ENCODE measurements around the gene PAEP. TPM values are rescaled to one million over a fixed set of nuclear protein-coding genes. Genes with fewer than 3 reads are reported as not detected.

PAEP gene
- total RNA-seq, 1 experiment from 2014 or later = not detected

GRCh38 chr9:135579356-135579755 lies 17.8 kb downstream of the PAEP start:
- DNase-seq (ENCODE audit: low spot score) = no peak

DNA sequence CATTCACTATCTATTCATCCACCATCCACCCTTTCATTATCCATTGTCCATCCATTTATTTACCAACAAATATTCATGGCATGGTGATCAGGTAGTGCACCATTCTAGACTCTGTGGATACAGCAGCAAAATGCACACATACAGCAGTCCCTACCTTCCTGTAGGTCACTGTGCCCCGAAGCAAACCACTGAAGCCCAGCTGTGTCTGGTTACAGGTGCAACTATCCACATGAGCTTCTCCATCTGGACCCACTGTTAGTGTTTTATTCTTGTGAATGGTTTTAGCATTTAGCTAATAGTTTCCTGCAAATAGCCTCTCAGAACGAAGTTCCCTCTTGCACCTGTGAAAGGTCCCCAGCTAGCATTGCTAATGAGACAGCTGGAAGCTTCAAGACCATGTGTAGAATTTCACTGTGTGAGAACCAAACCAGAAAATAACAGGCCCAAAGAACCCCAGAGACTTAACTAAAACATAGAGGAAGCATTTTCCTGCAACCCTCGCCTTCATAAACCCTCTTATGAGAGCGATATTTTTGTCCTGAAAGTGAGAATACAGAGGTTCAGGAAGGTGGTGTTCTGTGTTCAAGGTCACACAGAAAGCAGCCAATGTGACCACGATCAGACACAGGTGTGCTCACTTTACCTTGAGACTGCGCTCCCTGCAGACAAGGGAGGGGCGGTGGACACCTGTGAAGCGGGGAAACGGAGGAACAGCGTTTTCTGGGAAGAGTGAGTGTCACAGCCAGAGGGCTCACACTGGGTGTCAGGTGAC lies 18.5 kb downstream of the PAEP start:
- no peak for DNase-seq (ENCODE audit: low spot score)

- no peak for DNase-seq (ENCODE audit: low spot score)
These were observed 19.3 kb downstream of the PAEP start for GRCh38 chr9:135580664-135581380.

GRCh38 chr9:135581636-135582426 lies 20.3 kb downstream of the PAEP start:
- no peak for DNase-seq (ENCODE audit: low spot score)

- DNase-seq (ENCODE audit: low spot score) = no peak
These were observed 21.0 kb downstream of the PAEP start for GRCh38 chr9:135582541-135582940.

- no peak for DNase-seq (ENCODE audit: low spot score)
These were observed 21.6 kb downstream of the PAEP start for GRCh38 chr9:135582966-135583687.

DNA sequence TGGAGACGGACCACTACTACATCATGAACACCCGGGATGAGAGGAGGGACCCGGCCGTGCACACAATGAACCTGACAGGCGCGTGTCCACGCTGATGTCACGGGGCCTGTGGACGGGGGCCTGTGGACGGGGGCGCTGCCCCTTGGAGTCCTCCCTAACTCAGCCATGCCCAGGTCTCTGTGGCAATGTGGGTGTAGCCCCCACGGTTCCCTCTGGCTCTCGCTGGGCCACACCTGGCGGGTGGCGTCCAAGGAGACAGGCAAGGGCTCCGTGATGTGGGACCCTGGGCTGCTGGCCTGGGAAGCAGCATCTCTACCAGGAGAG lies 22.1 kb downstream of the PAEP start:
- no peak for DNase-seq (ENCODE audit: low spot score)

GRCh38 chr9:135584371-135584770 lies 22.8 kb downstream of the PAEP start:
- DNase-seq (ENCODE audit: low spot score) = no peak

- DNase-seq (ENCODE audit: low spot score) = no peak
These were observed 23.4 kb downstream of the PAEP start for GRCh38 chr9:135584934-135585333.

- no peak for DNase-seq (ENCODE audit: low spot score)
These were observed 25.1 kb downstream of the PAEP start for GRCh38 chr9:135586601-135587109.

GRCh38 chr9:135587658-135588057 lies 26.1 kb downstream of the PAEP start:
- DNase-seq (ENCODE audit: low spot score) = no peak

- DNase-seq (ENCODE audit: low spot score) = no peak
These were observed 26.8 kb downstream of the PAEP start for GRCh38 chr9:135588371-135588770.

DNA sequence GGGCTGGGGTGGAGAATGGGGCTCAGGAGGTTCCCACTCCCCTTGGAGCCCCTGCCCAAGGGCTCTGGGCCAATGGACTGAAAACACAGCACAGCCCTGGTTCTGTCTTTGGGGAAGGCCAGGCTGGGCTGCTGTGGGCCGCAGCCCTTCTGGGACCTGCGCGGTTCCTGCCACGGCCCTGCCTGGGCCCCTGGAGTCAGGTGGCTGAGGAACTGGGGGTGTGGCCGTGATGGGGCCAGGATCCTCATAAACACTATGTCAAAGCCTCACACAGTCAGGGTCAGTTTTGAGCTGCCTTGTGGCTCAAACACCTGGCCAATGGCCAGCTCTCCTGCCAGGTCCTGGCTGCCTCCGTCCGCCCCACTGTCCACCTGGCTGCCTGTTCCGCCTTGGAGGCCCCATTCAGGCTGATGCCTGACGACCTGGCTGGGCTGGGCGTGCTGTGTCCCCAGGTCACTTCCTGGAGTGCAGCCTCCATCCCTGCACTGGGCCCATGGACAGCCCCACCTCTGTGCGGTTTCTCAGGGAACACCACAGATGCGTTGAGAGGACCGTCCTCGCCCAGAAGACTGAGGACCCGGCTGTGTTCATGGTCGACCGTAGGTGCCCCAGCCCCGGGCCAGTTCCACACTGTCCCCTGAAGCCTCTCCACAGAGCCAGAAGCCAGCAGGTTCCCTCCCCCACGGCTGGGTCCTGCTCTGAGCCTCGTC lies 27.5 kb downstream of the PAEP start:
- DNase-seq (ENCODE audit: low spot score) = no peak

- DNase-seq (ENCODE audit: low spot score) = no peak
These were observed 28.3 kb downstream of the PAEP start for GRCh38 chr9:135589596-135590485.

DNA sequence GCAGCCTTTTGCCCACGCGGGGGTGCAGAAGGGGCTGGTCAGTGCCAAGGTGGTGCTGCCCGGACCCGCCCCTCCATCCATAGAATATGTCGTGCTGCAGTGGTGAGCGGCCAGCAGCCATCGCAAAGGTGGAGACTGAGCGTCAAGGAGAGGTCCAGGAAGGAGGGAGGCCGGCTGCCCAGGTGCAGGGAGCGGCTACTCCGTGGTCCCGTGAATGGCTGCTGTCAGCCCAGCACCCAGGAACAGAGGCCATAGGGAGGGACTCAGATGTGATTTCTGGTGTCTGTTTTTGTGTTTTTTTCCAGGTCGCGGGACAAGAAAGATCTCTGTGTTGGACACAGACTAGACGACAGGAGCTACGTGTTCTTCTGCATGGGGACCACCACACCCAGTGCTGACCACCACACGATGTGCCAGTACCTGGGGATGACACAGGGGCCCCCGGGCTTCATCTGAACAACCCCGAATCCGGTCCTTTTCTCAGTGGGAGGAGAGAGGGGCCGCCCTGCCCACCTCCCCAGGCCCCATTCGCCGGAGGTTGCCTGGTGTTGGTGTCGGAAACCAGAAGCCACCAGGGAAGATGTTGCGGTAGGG lies 29.0 kb downstream of the PAEP start:
- DNase-seq (ENCODE audit: low spot score) = no peak

DNA sequence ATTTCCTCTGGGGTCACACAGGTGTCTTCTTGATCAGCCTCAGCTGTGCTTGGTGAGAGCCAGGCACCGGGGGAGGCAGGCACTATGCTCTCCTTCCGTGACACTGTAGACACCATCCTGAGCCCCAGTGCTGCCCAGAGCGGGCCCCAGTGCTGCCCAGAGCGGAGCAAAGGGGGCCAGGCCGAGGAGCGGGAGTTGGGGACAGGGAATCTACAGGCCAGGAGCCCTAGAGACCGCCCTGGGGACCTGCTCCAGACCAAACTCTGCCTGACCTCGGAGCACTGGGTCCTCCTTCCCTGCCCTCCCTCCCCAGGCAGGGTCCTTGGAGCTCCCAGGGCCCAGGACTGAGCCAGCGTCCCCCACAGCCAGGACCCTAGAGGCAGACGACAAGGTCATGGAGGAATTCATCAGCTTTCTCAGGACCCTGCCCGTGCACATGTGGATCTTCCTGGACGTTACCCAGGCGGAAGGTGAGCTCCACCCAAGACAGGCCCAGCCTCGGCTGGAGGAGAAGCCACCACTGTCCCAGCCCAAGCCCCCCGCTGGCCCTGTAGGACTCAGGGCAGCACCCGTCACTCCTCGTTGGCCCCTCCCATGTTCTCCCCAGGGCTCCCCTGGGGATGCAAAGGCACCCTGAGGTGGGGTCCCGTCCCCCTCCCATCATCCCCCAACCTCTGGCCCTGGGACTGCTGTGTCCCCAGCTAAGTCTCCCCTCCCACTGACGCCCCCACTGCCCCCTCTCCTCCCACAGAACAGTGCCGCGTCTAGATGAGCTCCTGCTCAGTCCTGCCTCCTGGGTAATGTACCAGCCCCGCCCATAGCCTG lies 30.2 kb downstream of the PAEP start:
- no peak for DNase-seq (ENCODE audit: low spot score)

- no peak for DNase-seq (ENCODE audit: low spot score)
These were observed 30.7 kb downstream of the PAEP start for GRCh38 chr9:135592331-135592590.

- no peak for DNase-seq (ENCODE audit: low spot score)
These were observed 31.1 kb downstream of the PAEP start for GRCh38 chr9:135592625-135593024.

DNA sequence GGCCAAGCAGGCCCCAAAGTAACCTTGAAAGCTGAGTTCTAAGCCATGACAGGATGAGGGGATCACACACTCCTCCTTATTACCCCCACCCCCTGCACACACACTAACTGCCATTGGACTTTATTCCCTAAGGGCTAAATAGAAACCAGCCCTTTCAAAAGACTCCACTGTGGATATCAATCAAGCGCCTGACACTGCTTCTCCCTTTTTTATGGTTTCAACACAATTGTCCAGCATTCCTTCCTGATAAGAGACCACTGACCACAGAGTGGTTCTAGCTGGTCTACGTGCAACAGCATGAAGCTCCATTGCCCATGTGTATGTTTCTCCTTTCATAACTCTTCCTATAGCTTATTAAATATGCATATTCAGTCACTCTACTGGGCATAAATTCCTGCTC lies 34.7 kb downstream of the PAEP start:
- no peak for DNase-seq (ENCODE audit: low spot score)

Measured in HT-29 (cell line).